ENCODE results near the gene AK9. TPM values are rescaled to one million over a fixed set of nuclear protein-coding genes. Genes with fewer than 3 reads are reported as not detected.

Gene AK9
- total RNA-seq, 1 experiment from 2014 or later: 1.7 TPM

GRCh38 chr6:109478841-109479624 lies 212.0 kb downstream of the AK9 start:
- no peaks in the 10 kb centered on the region for H3K27me3 ChIP-seq (ENCODE audit: low read length)
- H3K9me3 ChIP-seq (ENCODE audit: low read length): no peaks in the 10 kb centered on the region
- peaks cover 67% of the 10 kb centered on the region for H3K79me2 ChIP-seq (ENCODE audit: low read length)
- H3K4me1 ChIP-seq (ENCODE audit: insufficient read depth, low read length): peaks cover 25% of the 10 kb centered on the region
- intact Hi-C loops (cut with micrococcal nuclease): no loop called here
- H3K27ac ChIP-seq (ENCODE audit: low read length): no peak overlapping the region
- ATAC-seq: no peak
- H3F3A ChIP-seq (ENCODE audit: low read length, unreplicated experiment): no peaks in the 10 kb centered on the region
- ChIA-PET CTCF (no interaction called here), POLR2A (ENCODE audit: unreplicated experiment) (no interaction called here)
- peak overlapping the region; percentile 83 for H3K4me2 ChIP-seq (ENCODE audit: low read length)
- no peak for DNase-seq
- peak overlapping the region; percentile 58 for H3K4me3 ChIP-seq (ENCODE audit: low read length)
- peaks cover 14% of the 10 kb centered on the region for H3K36me3 ChIP-seq (ENCODE audit: low read depth, low read length)
- H4K20me1 ChIP-seq (ENCODE audit: low read length): 0 out of 2 replicates have a peak, but pooled peaks cover 2% of the 10 kb centered on the region
- no peaks in the 10 kb centered on the region for H3K9me2 ChIP-seq (replicated peaks; ENCODE audit: low read length)
- TF ChIP-seq EZH2phosphoT487 (IDR thresholded peaks at IDR 0.05; ENCODE audit: borderline replicate concordance, low read length): no peak
- TF ChIP-seq EZH2 (IDR thresholded peaks at IDR 0.05; ENCODE audit: low read length, unreplicated experiment): no peak
- no peak for TF ChIP-seq CTCF (conservative IDR thresholded peaks at IDR 0.05; ENCODE audit: low read depth, low read length)
- H3K9ac ChIP-seq (ENCODE audit: low read length): no peak overlapping the region
- no TSS peak for BruUV-seq (replicated peaks)
- no peak overlapping the region for H2AFZ ChIP-seq (ENCODE audit: low read length)

GRCh38 chr6:109478222-109478805 lies 212.7 kb downstream of the AK9 start:
- H3K27ac ChIP-seq (ENCODE audit: low read length): no peak overlapping the region
- H3K36me3 ChIP-seq (ENCODE audit: low read depth, low read length): peaks cover 14% of the 10 kb centered on the region
- no peaks in the 10 kb centered on the region for H3K9me2 ChIP-seq (replicated peaks; ENCODE audit: low read length)
- no peak overlapping the region for H3K9ac ChIP-seq (ENCODE audit: low read length)
- no peak overlapping the region for H2AFZ ChIP-seq (ENCODE audit: low read length)
- ATAC-seq: no peak
- H4K20me1 ChIP-seq (ENCODE audit: low read length): 0 out of 2 replicates have a peak, but pooled peaks cover 2% of the 10 kb centered on the region
- no peaks in the 10 kb centered on the region for H3F3A ChIP-seq (ENCODE audit: low read length, unreplicated experiment)
- TF ChIP-seq EZH2phosphoT487 (IDR thresholded peaks at IDR 0.05; ENCODE audit: borderline replicate concordance, low read length) (no peak), CTCF (conservative IDR thresholded peaks at IDR 0.05; ENCODE audit: low read depth, low read length) (no peak), EZH2 (IDR thresholded peaks at IDR 0.05; ENCODE audit: low read length, unreplicated experiment) (no peak)
- peak overlapping the region; percentile 83 for H3K4me2 ChIP-seq (ENCODE audit: low read length)
- DNase-seq: no peak
- H3K27me3 ChIP-seq (ENCODE audit: low read length): no peaks in the 10 kb centered on the region
- ChIA-PET POLR2A (ENCODE audit: unreplicated experiment) (no interaction called here), CTCF (no interaction called here)
- H3K4me3 ChIP-seq (ENCODE audit: low read length): peak overlapping the region; percentile 58; the same call in 1 of the 2 replicates
- intact Hi-C loops (cut with micrococcal nuclease): no loop called here
- peaks cover 22% of the 10 kb centered on the region for H3K4me1 ChIP-seq (ENCODE audit: insufficient read depth, low read length)
- no peaks in the 10 kb centered on the region for H3K9me3 ChIP-seq (ENCODE audit: low read length)
- H3K79me2 ChIP-seq (ENCODE audit: low read length): peaks cover 67% of the 10 kb centered on the region
- BruUV-seq (replicated peaks): no TSS peak

- H3K27me3 ChIP-seq (ENCODE audit: low read length): no peaks in the 10 kb centered on the region
- peaks cover 22% of the 10 kb centered on the region for H3K4me1 ChIP-seq (ENCODE audit: insufficient read depth, low read length)
- H4K20me1 ChIP-seq (ENCODE audit: low read length): 0 out of 2 replicates have a peak, but pooled peaks cover 2% of the 10 kb centered on the region
- CTCF ChIA-PET: no interaction called here
- intact Hi-C loops (cut with micrococcal nuclease): no loop called here
- H3K4me2 ChIP-seq (ENCODE audit: low read length): peak overlapping the region; percentile 26; the same call in 1 of the 2 replicates
- H3K36me3 ChIP-seq (ENCODE audit: low read depth, low read length): peaks cover 17% of the 10 kb centered on the region
- no peaks in the 10 kb centered on the region for H3K9me3 ChIP-seq (ENCODE audit: low read length)
- H3K9ac ChIP-seq (ENCODE audit: low read length): no peak overlapping the region
- peaks cover 65% of the 10 kb centered on the region for H3K79me2 ChIP-seq (ENCODE audit: low read length)
- H3K9me2 ChIP-seq (replicated peaks; ENCODE audit: low read length): no peaks in the 10 kb centered on the region
- BruUV-seq (replicated peaks): no TSS peak
- ATAC-seq (no peak), DNase-seq (no peak)
- no peak overlapping the region for H2AFZ ChIP-seq (ENCODE audit: low read length)
- H3K27ac ChIP-seq (ENCODE audit: low read length): no peak overlapping the region
- H3F3A ChIP-seq (ENCODE audit: low read length, unreplicated experiment): no peaks in the 10 kb centered on the region
- 0 out of 2 replicates have a peak overlapping the region, but pooled peaks have one; percentile 58 for H3K4me3 ChIP-seq (ENCODE audit: low read length)
- TF ChIP-seq EZH2phosphoT487 (IDR thresholded peaks at IDR 0.05; ENCODE audit: borderline replicate concordance, low read length) (no peak), CTCF (conservative IDR thresholded peaks at IDR 0.05; ENCODE audit: low read depth, low read length) (no peak), EZH2 (IDR thresholded peaks at IDR 0.05; ENCODE audit: low read length, unreplicated experiment) (no peak)
- POLR2A ChIA-PET (ENCODE audit: unreplicated experiment): no interaction called here
Observed at GRCh38 chr6:109477725-109478124, 213.3 kb downstream of the AK9 start.

Measured in PC-3 (cell line).